Endothelial cell of umbilical vein (primary cell): ENCODE results near the gene SLC39A5. TPM values are rescaled to one million over a fixed set of nuclear protein-coding genes. Genes with fewer than 3 reads are reported as not detected.

Experiments
- BruUV-seq: library from RNA; stranded (reverse); fragments of 400-500 nt; replicated peaks from 2 replicates; lab custom pipeline; 2021; lab: Mats Ljungman, UMichigan
- CTCF ChIA-PET: fragments of 300-600, 350-600 bp; sonication (Branson Sonifier 250); formaldehyde crosslinking; loops from one replicate; lab custom pipeline; 2021; ENCODE audit warnings: antibody characterized with exemption, inconsistent platforms; lab: Charles Lee
- POLR2A ChIA-PET: fragments of 300-600, 350-600 bp; sonication (Branson Sonifier 250); formaldehyde crosslinking; loops from one replicate; lab custom pipeline; 2021; ENCODE audit warnings: antibody characterized with exemption, inconsistent platforms; lab: Charles Lee
- DNase-seq: peaks from one replicate; pipeline ENCODE4 v3.0.0-alpha.2; 2011; ENCODE audit warnings: low read depth, low spot score
- FAIRE-seq: peaks from 2 replicates; lab custom pipeline; 2011; peaks lifted over from hg19 to GRCh38; lab: Jason Lieb, UNC
- H2AFZ ChIP-seq: 2 replicates; pipeline ENCODE4 v1.6.0; 2012; ENCODE audit warnings: low read depth, low read length, control low read depth, inconsistent platforms
- H3K27ac ChIP-seq: 2 replicates; pipeline ENCODE4 v1.5.1; 2011; ENCODE audit warnings: low read depth, mild to moderate bottlenecking, control low read depth, low read length, moderate library complexity; ENCODE audit not compliant: insufficient read depth
- H3K27me3 ChIP-seq, 2 experiments: 2 replicates each; pipeline versions ENCODE4 v1.6.0 to v1.6.1; 2011; ENCODE audit warnings: low read length in 2 of 2, mixed read lengths in 1 of 2; ENCODE audit not compliant: control insufficient read depth in 2 of 2, insufficient read depth in 2 of 2
- H3K36me3 ChIP-seq, 2 experiments: 2 replicates in 1 of 2; 3 replicates in 1 of 2; pipeline ENCODE4 v1.5.1; 2011; ENCODE audit warnings: low read length in 2 of 2, mild to moderate bottlenecking in 1 of 2, moderate library complexity in 1 of 2; ENCODE audit not compliant: control insufficient read depth in 2 of 2, insufficient read depth in 2 of 2; ENCODE audit errors: extremely low read depth in 1 of 2
- H3K4me1 ChIP-seq: 3 replicates; pipeline ENCODE4 v1.5.1; 2011; ENCODE audit warnings: mild to moderate bottlenecking, low read length; ENCODE audit not compliant: control insufficient read depth, insufficient read depth; ENCODE audit errors: extremely low read depth
- H3K4me2 ChIP-seq: 2 replicates; pipeline ENCODE4 v1.6.1; 2011; ENCODE audit warnings: low read length, control low read depth, mixed read lengths; ENCODE audit not compliant: insufficient read depth
- H3K4me3 ChIP-seq, 3 experiments: fragments of 200-600 bp in 1 of 3; sonication (generic), shearing (Covaris generic) in 1 of 3; replicated peaks in 1 of 3; 2 replicates each; pipeline ENCODE4 v1.5.1; 2011 to 2016; ENCODE audit warnings: control low read depth in 3 of 3, low read length in 3 of 3, mild to moderate bottlenecking in 2 of 3, inconsistent platforms in 1 of 3, low read depth in 1 of 3, moderate library complexity in 1 of 3; ENCODE audit not compliant: insufficient read depth in 1 of 3
- H3K79me2 ChIP-seq: 2 replicates; pipeline ENCODE4 v1.6.0; 2012; ENCODE audit warnings: low read length, inconsistent platforms; ENCODE audit not compliant: control insufficient read depth, insufficient read depth
- H3K9ac ChIP-seq: replicated peaks from 2 replicates; pipeline ENCODE3; 2011; ENCODE audit warnings: low read length, control low read depth; ENCODE audit not compliant: insufficient read depth; ENCODE audit errors: extremely low read depth
- H3K9me1 ChIP-seq: replicated peaks from 3 replicates; pipeline ENCODE4 v1.6.0; 2011; ENCODE audit warnings: mild to moderate bottlenecking, low read length; ENCODE audit not compliant: control insufficient read depth, insufficient read depth; ENCODE audit errors: extremely low read depth
- H3K9me3 ChIP-seq: replicated peaks from 2 replicates; pipeline ENCODE4 v1.5.1; 2012; ENCODE audit warnings: low read length, inconsistent platforms; ENCODE audit not compliant: control insufficient read depth, insufficient read depth
- H4K20me1 ChIP-seq: replicated peaks from 2 replicates; pipeline ENCODE3; 2011; ENCODE audit warnings: mild to moderate bottlenecking, low read length; ENCODE audit not compliant: control insufficient read depth, insufficient read depth; ENCODE audit errors: extremely low read depth
- EZH2 ChIP-seq: IDR thresholded peaks from 2 replicates; pipeline ENCODE4 v1.6.1; 2012; ENCODE audit warnings: borderline replicate concordance, low read depth, mild to moderate bottlenecking, moderate library complexity, low read length, inconsistent platforms; ENCODE audit not compliant: severe bottlenecking
- FOS ChIP-seq: IDR thresholded peaks from 2 replicates; pipeline ENCODE4 v1.6.1; 2011; ENCODE audit warnings: mild to moderate bottlenecking, low read length, moderate library complexity, borderline replicate concordance; ENCODE audit not compliant: insufficient read depth
- GATA2 ChIP-seq: IDR thresholded peaks from 2 replicates; pipeline ENCODE4 v1.7.0; 2011; ENCODE audit warnings: low read depth, mild to moderate bottlenecking, moderate library complexity, mixed read lengths, low read length; ENCODE audit not compliant: insufficient read length, insufficient read depth
- MAX ChIP-seq: IDR thresholded peaks from 2 replicates; pipeline ENCODE4 v1.6.1; 2011; ENCODE audit not compliant: insufficient read depth, insufficient read length
- POLR2A ChIP-seq: IDR thresholded peaks from 2 replicates; pipeline ENCODE4 v1.6.1; 2012; ENCODE audit warnings: low read depth, mild to moderate bottlenecking, control low read depth, low read length
- POLR2AphosphoS5 ChIP-seq: IDR thresholded peaks from 2 replicates; pipeline ENCODE4 v1.6.1; 2012; ENCODE audit warnings: low read depth, mild to moderate bottlenecking, control low read depth, low read length, moderate library complexity; ENCODE audit not compliant: insufficient read depth
- dilution Hi-C: fragments of 300-500 bp; cut with MboI; formaldehyde crosslinking; loops from one replicate; pipeline ENCODE4 v1.15.0; 2019; ENCODE audit warnings: low sequenced_read_pairs; ENCODE audit not compliant: extremely low pct_ligation_motif_present
- intact Hi-C: fragments of 100-400 bp; cut with micrococcal nuclease; formaldehyde crosslinking; loops from one replicate; pipeline ENCODE4 v1.10.0; 2022
- polyA plus RNA-seq, 4 experiments: library from polyadenylated mRNA; depleted of rRNA in 3 of 4; stranded (reverse) in 3 of 4; unstranded in 1 of 4; fragments of >200 nt; gene quantifications; 2 replicates each; pipeline versions ENCODE4 v1.2.1 to v1.2.3, GENCODE V29; 2011 to 2012; ENCODE audit warnings: missing spikeins in 1 of 4
- total RNA-seq: library from RNA; stranded (reverse); gene quantifications from 2 replicates; pipeline ENCODE4 v1.2.3, GENCODE V29; 2021

The SLC39A5 gene
- total and polyA plus RNA-seq, 2 donors (not counting 3 experiments of a cell fraction or from before 2014, with no cell fraction given) = 0.10 TPM; not detected in 1

GRCh38 chr12:56243731-56244181, 13.9 kb downstream of the SLC39A5 start:
- ChIA-PET CTCF (no interaction called here), POLR2A (no interaction called here)
- no peaks in the 10 kb centered on the region for H3K9me3 ChIP-seq
- H3K79me2 ChIP-seq = no peaks in the 10 kb centered on the region
- no peak overlapping the region for H3K4me3 ChIP-seq
- no peaks in the 10 kb centered on the region for H3K9me1 ChIP-seq
- H2AFZ ChIP-seq = no peak overlapping the region
- FAIRE-seq = no peak
- H3K9ac ChIP-seq = no peak overlapping the region
- intact Hi-C loops (no loop called here), dilution Hi-C loops (no loop called here)
- H4K20me1 ChIP-seq = no peaks in the 10 kb centered on the region
- H3K36me3 ChIP-seq = peaks cover 27 to 81% of the 10 kb centered on the region in 2 experiments
- no peaks in the 10 kb centered on the region for H3K4me1 ChIP-seq
- no peak overlapping the region for H3K4me2 ChIP-seq
- TF ChIP-seq POLR2A = no peak
- TF ChIP-seq POLR2AphosphoS5 = no peak
- no peak for TF ChIP-seq EZH2
- BruUV-seq = no TSS peak
- H3K27ac ChIP-seq = no peak overlapping the region
- DNase-seq = no peak
- H3K27me3 ChIP-seq = no peaks in the 10 kb centered on the region

- Histone ChIP-seq H2AFZ (no peak overlapping the region), H3K4me2 (no peak overlapping the region), H4K20me1 (no peaks in the 10 kb centered on the region), H3K79me2 (no peaks in the 10 kb centered on the region), H3K4me1 (no peaks in the 10 kb centered on the region), H3K9ac (no peak overlapping the region), H3K27me3 (no peaks in the 10 kb centered on the region), H3K36me3 (peaks cover 28 to 79% of the 10 kb centered on the region in 2 experiments), H3K9me1 (no peaks in the 10 kb centered on the region), H3K27ac (no peak overlapping the region), H3K4me3 (no peak overlapping the region), H3K9me3 (no peaks in the 10 kb centered on the region)
- TF ChIP-seq POLR2A (no peak), MAX (no peak), POLR2AphosphoS5 (no peak), GATA2 (no peak), FOS (no peak)
- BruUV-seq = no TSS peak
- POLR2A ChIA-PET = no interaction called here
- FAIRE-seq (no peak), DNase-seq (no peak)
- CTCF ChIA-PET = no interaction called here
- dilution Hi-C loops = no loop called here
- intact Hi-C loops = no loop called here
Measured at GRCh38 chr12:56244494-56244893, 14.6 kb downstream of the SLC39A5 start.
